D341Med (cell line): ENCODE data around the gene SCAMP2.

ENCODE experiments used
- DNase-seq: peaks from one replicate; pipeline ENCODE4 v3.0.0; 2012; ENCODE audit warnings: low spot score

Gene SCAMP2

GRCh38 chr15:74816624-74817369 is 56.4 kb downstream of the SCAMP2 start:
- no peak for DNase-seq

- no peak for DNase-seq
These were observed 57.2 kb downstream of the SCAMP2 start for GRCh38 chr15:74815961-74816360.

- DNase-seq, result peak; percentile 70
These were observed 57.8 kb downstream of the SCAMP2 start for GRCh38 chr15:74815121-74815934.

- DNase-seq, result no peak
These were observed 60.6 kb downstream of the SCAMP2 start, which contains the start of gene LMAN1L for GRCh38 chr15:74812533-74812932. Gene LMAN1L (plus strand): TSS chr15:74812835. CDS start chr15:74812855, 20 bp downstream.

GRCh38 chr15:74809956-74810355 is 63.2 kb downstream of the SCAMP2 start:
- no peak for DNase-seq

GRCh38 chr15:74809242-74809641 is 63.9 kb downstream of the SCAMP2 start:
- DNase-seq, result no peak

GRCh38 chr15:74808840-74809229 is 64.3 kb downstream of the SCAMP2 start:
- no peak for DNase-seq

GRCh38 chr15:74808078-74808839 is 64.9 kb downstream of the SCAMP2 start:
- no peak for DNase-seq

- no peak for DNase-seq
These were observed 65.9 kb downstream of the SCAMP2 start for GRCh38 chr15:74807282-74807681.

GRCh38 chr15:74804935-74805334 is 68.2 kb downstream of the SCAMP2 start:
- no peak for DNase-seq

- DNase-seq, result no peak
These were observed 70.2 kb downstream of the SCAMP2 start for GRCh38 chr15:74802862-74803447.

- DNase-seq, result no peak
These were observed 70.9 kb downstream of the SCAMP2 start for GRCh38 chr15:74802290-74802689.

- no peak for DNase-seq
These were observed 71.7 kb downstream of the SCAMP2 start for GRCh38 chr15:74801311-74801997.

GRCh38 chr15:74800559-74801094 is 72.5 kb downstream of the SCAMP2 start:
- no peak for DNase-seq

GRCh38 chr15:74799856-74800558 is 73.2 kb downstream of the SCAMP2 start:
- peak; percentile 94 for DNase-seq

GRCh38 chr15:74799255-74799855 is 73.8 kb downstream of the SCAMP2 start:
- no peak for DNase-seq

GRCh38 chr15:74798388-74799254 is 74.5 kb downstream of the SCAMP2 start:
- DNase-seq, result no peak

GRCh38 chr15:74795966-74796625 is 77.1 kb downstream of the SCAMP2 start:
- no peak for DNase-seq

GRCh38 chr15:74794970-74795349 is 78.2 kb downstream of the SCAMP2 start:
- DNase-seq, result no peak
